ENCODE results near the gene ST3GAL5. TPM values are rescaled to one million over a fixed set of nuclear protein-coding genes. Genes with fewer than 3 reads are reported as not detected.

ST3GAL5 gene
- total RNA-seq, 1 experiment from 2014 or later: 25.3 TPM

GRCh38 chr2:85929096-85930050 is 40.6 kb upstream of the ST3GAL5 start:
- ChIA-PET POLR2A (ENCODE audit: low non-redundant PET) (no interaction called here), CTCF (no interaction called here)
- Histone ChIP-seq H3K4me1 (ENCODE audit: insufficient read depth, low read length, poor library complexity, severe bottlenecking) (no peaks in the 10 kb centered on the region), H3K27ac (ENCODE audit: low read depth, low read length, poor library complexity, severe bottlenecking) (no peak overlapping the region), H3K9me3 (ENCODE audit: low read depth, low read length, poor library complexity, severe bottlenecking) (no peaks in the 10 kb centered on the region), H3K27me3 (replicated peaks; ENCODE audit: insufficient read depth, low read depth, low read length, poor library complexity) (no peaks in the 10 kb centered on the region), H3K36me3 (ENCODE audit: insufficient read depth, low read length, poor library complexity, severe bottlenecking) (no peaks in the 10 kb centered on the region), H3K4me3 (ENCODE audit: low read depth, low read length, poor library complexity, severe bottlenecking) (no peak overlapping the region)
- DNase-seq (ENCODE audit: low spot score): no peak
- no TSS peak for BruUV-seq (replicated peaks)
- intact Hi-C loops (cut with micrococcal nuclease; ENCODE audit: unreplicated experiment): no loop called here
- TF ChIP-seq CTCF (conservative IDR thresholded peaks at IDR 0.05; ENCODE audit: low read depth, low read length): no peak
- TF ChIP-seq EZH2 (IDR thresholded peaks at IDR 0.05; ENCODE audit: borderline replicate concordance, low read depth, low read length, poor library complexity, severe bottlenecking): no peak

- ChIA-PET CTCF (no interaction called here), POLR2A (ENCODE audit: low non-redundant PET) (no interaction called here)
- no peak for DNase-seq (ENCODE audit: low spot score)
- intact Hi-C loops (cut with micrococcal nuclease; ENCODE audit: unreplicated experiment): no loop called here
- no peaks in the 10 kb centered on the region for H3K36me3 ChIP-seq (ENCODE audit: insufficient read depth, low read length, poor library complexity, severe bottlenecking)
- TF ChIP-seq CTCF (conservative IDR thresholded peaks at IDR 0.05; ENCODE audit: low read depth, low read length) (no peak), EZH2 (IDR thresholded peaks at IDR 0.05; ENCODE audit: borderline replicate concordance, low read depth, low read length, poor library complexity, severe bottlenecking) (no peak)
- H3K9me3 ChIP-seq (ENCODE audit: low read depth, low read length, poor library complexity, severe bottlenecking): no peaks in the 10 kb centered on the region
- BruUV-seq (replicated peaks): no TSS peak
- no peak overlapping the region for H3K27ac ChIP-seq (ENCODE audit: low read depth, low read length, poor library complexity, severe bottlenecking)
- H3K4me3 ChIP-seq (ENCODE audit: low read depth, low read length, poor library complexity, severe bottlenecking): no peak overlapping the region
- H3K4me1 ChIP-seq (ENCODE audit: insufficient read depth, low read length, poor library complexity, severe bottlenecking): no peaks in the 10 kb centered on the region
- H3K27me3 ChIP-seq (replicated peaks; ENCODE audit: insufficient read depth, low read depth, low read length, poor library complexity): no peaks in the 10 kb centered on the region
Measured at GRCh38 chr2:85926931-85927661, 38.3 kb upstream of the ST3GAL5 start.

DNA sequence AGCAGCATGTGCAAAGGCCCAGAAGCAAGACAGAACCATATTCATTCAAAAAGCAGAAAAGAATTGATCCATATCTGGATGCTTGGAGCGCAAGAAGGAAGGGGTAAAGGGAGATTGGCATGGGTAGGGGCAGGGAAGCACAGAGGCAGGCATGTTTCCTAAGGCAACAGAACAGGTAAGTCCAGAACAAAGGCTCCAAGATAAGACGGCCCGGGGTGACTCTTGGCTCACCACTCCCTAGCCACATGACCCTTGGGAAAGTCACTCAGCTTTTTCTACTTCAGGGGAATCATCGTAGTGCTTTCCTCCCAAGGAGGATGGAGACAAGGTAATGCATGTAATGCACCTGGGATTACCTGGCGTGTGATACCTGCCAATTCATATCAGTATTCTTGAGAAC is 37.7 kb upstream of the ST3GAL5 start:
- Histone ChIP-seq H3K4me3 (ENCODE audit: low read depth, low read length, poor library complexity, severe bottlenecking) (no peak overlapping the region), H3K27ac (ENCODE audit: low read depth, low read length, poor library complexity, severe bottlenecking) (no peak overlapping the region), H3K4me1 (ENCODE audit: insufficient read depth, low read length, poor library complexity, severe bottlenecking) (no peaks in the 10 kb centered on the region), H3K36me3 (ENCODE audit: insufficient read depth, low read length, poor library complexity, severe bottlenecking) (no peaks in the 10 kb centered on the region), H3K27me3 (replicated peaks; ENCODE audit: insufficient read depth, low read depth, low read length, poor library complexity) (no peaks in the 10 kb centered on the region), H3K9me3 (ENCODE audit: low read depth, low read length, poor library complexity, severe bottlenecking) (no peaks in the 10 kb centered on the region)
- no peak for DNase-seq (ENCODE audit: low spot score)
- intact Hi-C loops (cut with micrococcal nuclease; ENCODE audit: unreplicated experiment): no loop called here
- BruUV-seq (replicated peaks): no TSS peak
- POLR2A ChIA-PET (ENCODE audit: low non-redundant PET): no interaction called here
- CTCF ChIA-PET: interaction anchor here (0.7 kb wide), 1 partner anchor 16 kb away, joined by 9 read pairs; no protein-coding TSS in a partner anchor
- TF ChIP-seq EZH2 (IDR thresholded peaks at IDR 0.05; ENCODE audit: borderline replicate concordance, low read depth, low read length, poor library complexity, severe bottlenecking) (no peak), CTCF (conservative IDR thresholded peaks at IDR 0.05; ENCODE audit: low read depth, low read length) (no peak)

Data from A673 (cell line).